ENCODE results near the gene PPL. TPM values are rescaled to one million over a fixed set of nuclear protein-coding genes. Genes with fewer than 3 reads are reported as not detected.

PPL gene
- total and polyA plus RNA-seq, 2 experiments from 2014 or later, result 8.4 to 10.8 TPM

- no peak for DNase-seq (ENCODE audit: low read depth in 1 of 2, low spot score in 1 of 2)
- no peaks in the 10 kb centered on the region for H3K9me3 ChIP-seq (ENCODE audit: low read depth)
- H3K27me3 ChIP-seq, result no peaks in the 10 kb centered on the region
- TF ChIP-seq CTCF (IDR thresholded peaks at IDR 0.05; ENCODE audit: low read depth, low read length), result no peak
- H3K27ac ChIP-seq, result no peak overlapping the region
- H3K36me3 ChIP-seq, result peaks cover 50% of the 10 kb centered on the region
- no peak overlapping the region for H3K4me3 ChIP-seq
- no peaks in the 10 kb centered on the region for H3K4me1 ChIP-seq (ENCODE audit: low read depth)
Observed at GRCh38 chr16:4837733-4838501, 99.0 kb downstream of the PPL start.

- H3K4me3 ChIP-seq, result no peak overlapping the region
- H3K27ac ChIP-seq, result no peak overlapping the region
- no peaks in the 10 kb centered on the region for H3K9me3 ChIP-seq (ENCODE audit: low read depth)
- peaks cover 12% of the 10 kb centered on the region for H3K4me1 ChIP-seq (ENCODE audit: low read depth)
- peaks cover 52% of the 10 kb centered on the region for H3K36me3 ChIP-seq
- no peaks in the 10 kb centered on the region for H3K27me3 ChIP-seq
- TF ChIP-seq CTCF (IDR thresholded peaks at IDR 0.05; ENCODE audit: low read depth, low read length), result no peak
- no peak for DNase-seq (ENCODE audit: low read depth in 1 of 2, low spot score in 1 of 2)
Observed at GRCh38 chr16:4836727-4837126, 100.2 kb downstream of the PPL start.

GRCh38 chr16:4833584-4833983, 103.4 kb downstream of the PPL start:
- DNase-seq (ENCODE audit: low read depth in 1 of 2, low spot score in 1 of 2), result no peak
- no peak for TF ChIP-seq CTCF (IDR thresholded peaks at IDR 0.05; ENCODE audit: low read depth, low read length)
- no peak overlapping the region for H3K27ac ChIP-seq
- no peaks in the 10 kb centered on the region for H3K27me3 ChIP-seq
- H3K4me1 ChIP-seq (ENCODE audit: low read depth), result peaks cover 35% of the 10 kb centered on the region
- no peaks in the 10 kb centered on the region for H3K9me3 ChIP-seq (ENCODE audit: low read depth)
- no peak overlapping the region for H3K4me3 ChIP-seq
- peaks cover 29% of the 10 kb centered on the region for H3K36me3 ChIP-seq

GRCh38 chr16:4832698-4833343, 104.1 kb downstream of the PPL start:
- TF ChIP-seq CTCF (IDR thresholded peaks at IDR 0.05; ENCODE audit: low read depth, low read length), result no peak
- H3K4me1 ChIP-seq (ENCODE audit: low read depth), result peaks cover 35% of the 10 kb centered on the region
- H3K36me3 ChIP-seq, result peaks cover 29% of the 10 kb centered on the region
- H3K27me3 ChIP-seq, result no peaks in the 10 kb centered on the region
- H3K27ac ChIP-seq, result peak overlapping the region; percentile 95
- no peaks in the 10 kb centered on the region for H3K9me3 ChIP-seq (ENCODE audit: low read depth)
- no peak overlapping the region for H3K4me3 ChIP-seq
- no peak for DNase-seq (ENCODE audit: low read depth in 1 of 2, low spot score in 1 of 2)

Other genes with a start within 250 kb of the PPL start
- gene NUDT16L1, start 243.6 kb downstream of the PPL start, total RNA-seq, result 84.4 and 139 TPM in 2 replicates
- 141 and 157 TPM in 2 replicates for gene NUDT16L1, start 243.6 kb downstream of the PPL start, polyA plus RNA-seq
- 38.7 and 40.3 TPM in 2 replicates for gene ANKS3, start 202.9 kb downstream of the PPL start, total RNA-seq
- 35.2 and 37.6 TPM in 2 replicates for gene ANKS3, start 202.9 kb downstream of the PPL start, polyA plus RNA-seq
- 0.77 and 1.2 TPM in 2 replicates for gene DNAAF8, start 202.6 kb downstream of the PPL start, total RNA-seq
- 0.07 and 1.2 TPM in 2 replicates for gene DNAAF8, start 202.6 kb downstream of the PPL start, polyA plus RNA-seq
- 20.4 and 32.7 TPM in 2 replicates for gene ZNF500, start 170.0 kb downstream of the PPL start, total RNA-seq
- gene ZNF500, start 170.0 kb downstream of the PPL start, polyA plus RNA-seq, result 17.0 and 23.8 TPM in 2 replicates
- gene SEPTIN12, start 148.8 kb downstream of the PPL start, total RNA-seq, result 1.7 and 2.9 TPM in 2 replicates
- 2.2 and 7.3 TPM in 2 replicates for gene SEPTIN12, start 148.8 kb downstream of the PPL start, polyA plus RNA-seq
- not detected in 2 replicates for gene SMIM22, start 141.8 kb downstream of the PPL start, total RNA-seq
- gene SMIM22, start 141.8 kb downstream of the PPL start, polyA plus RNA-seq, result 0.41 and 5.3 TPM in 2 replicates
- gene ROGDI, start 134.5 kb downstream of the PPL start, total RNA-seq, result 146 and 161 TPM in 2 replicates
- gene ROGDI, start 134.5 kb downstream of the PPL start, polyA plus RNA-seq, result 173 and 220 TPM in 2 replicates
- 38.0 and 44.3 TPM in 2 replicates for gene GLYR1, start 89.9 kb downstream of the PPL start, total RNA-seq
- gene GLYR1, start 89.9 kb downstream of the PPL start, polyA plus RNA-seq, result 52.1 and 65.5 TPM in 2 replicates
- 24.2 and 33.4 TPM in 2 replicates for gene UBN1, start 89.7 kb downstream of the PPL start, total RNA-seq
- 21.4 and 23.7 TPM in 2 replicates for gene UBN1, start 89.7 kb downstream of the PPL start, polyA plus RNA-seq
- 0.21 and 0.35 TPM in 2 replicates for gene SEC14L5, start 21.2 kb upstream of the PPL start, total RNA-seq
- gene SEC14L5, start 21.2 kb upstream of the PPL start, polyA plus RNA-seq, result not detected in 2 replicates
- 23.0 and 24.6 TPM in 2 replicates for gene NAGPA, start 96.8 kb upstream of the PPL start, total RNA-seq
- 9.8 and 10.8 TPM in 2 replicates for gene NAGPA, start 96.8 kb upstream of the PPL start, polyA plus RNA-seq
- gene C16orf89, start 128.8 kb upstream of the PPL start, total RNA-seq, result 0.49 TPM in 1 of 2 replicates, not detected in the other
- 0.62 TPM in 1 of 2 replicates, not detected in the other for gene C16orf89, start 128.8 kb upstream of the PPL start, polyA plus RNA-seq
- 16.7 and 26.5 TPM in 2 replicates for gene ALG1, start 134.7 kb upstream of the PPL start, total RNA-seq
- 20.0 and 20.2 TPM in 2 replicates for gene ALG1, start 134.7 kb upstream of the PPL start, polyA plus RNA-seq
- 9.6 and 14.8 TPM in 2 replicates for gene EEF2KMT, start 160.6 kb upstream of the PPL start, total RNA-seq
- gene EEF2KMT, start 160.6 kb upstream of the PPL start, polyA plus RNA-seq, result 17.8 and 23.2 TPM in 2 replicates